OCI-LY1 (cell line): ENCODE data around the gene HDAC3.
A peak's percentile ranks its signal among the peaks of the same experiment; 100 is the strongest.

Source experiments
- H2AFZ ChIP-seq: fragments of 200-600 bp; sonication (generic), shearing (Covaris generic); 2 replicates; pipeline ENCODE4 v1.6.0; 2014; ENCODE audit warnings: antibody characterized with exemption, mild to moderate bottlenecking, low read length
- H3F3A ChIP-seq: fragments of 200-600 bp; sonication (generic), shearing (Covaris generic); 2 replicates; pipeline ENCODE4 v1.6.0; 2014; ENCODE audit warnings: mild to moderate bottlenecking, antibody characterized with exemption, low read length, moderate library complexity; ENCODE audit not compliant: insufficient read depth
- H3K27ac ChIP-seq: fragments of 200-600 bp; sonication (generic); 2 replicates; pipeline ENCODE4 v1.5.1; 2014; ENCODE audit warnings: low read length, mixed run types, mild to moderate bottlenecking, low read depth; ENCODE audit not compliant: poor library complexity, severe bottlenecking
- H3K27me3 ChIP-seq: fragments of 200-600 bp; sonication (generic); 2 replicates; pipeline ENCODE4 v1.6.0; 2014; ENCODE audit warnings: antibody characterized with exemption, mild to moderate bottlenecking, low read length, moderate library complexity; ENCODE audit not compliant: insufficient read depth
- H3K36me3 ChIP-seq: fragments of 200-600 bp; sonication (generic); 2 replicates; pipeline ENCODE4 v1.6.1; 2014; ENCODE audit warnings: mild to moderate bottlenecking, antibody characterized with exemption, low read length, moderate library complexity, mixed read lengths; ENCODE audit not compliant: insufficient read depth
- H3K4me1 ChIP-seq: fragments of 200-600 bp; sonication (generic); 2 replicates; pipeline ENCODE4 v1.5.1; 2014; ENCODE audit warnings: mild to moderate bottlenecking, low read length, moderate library complexity; ENCODE audit not compliant: insufficient read depth, severe bottlenecking
- H3K4me2 ChIP-seq: fragments of 200-600 bp; sonication (generic), shearing (Covaris generic); 2 replicates; pipeline ENCODE4 v1.6.1; 2014; ENCODE audit warnings: low read length
- H3K4me3 ChIP-seq: fragments of 200-600 bp; sonication (generic); 2 replicates; pipeline ENCODE4 v1.5.1; 2014; ENCODE audit warnings: low read length, low read depth, mild to moderate bottlenecking, mixed read lengths; ENCODE audit not compliant: poor library complexity, severe bottlenecking
- H3K79me2 ChIP-seq: fragments of 200-600 bp; shearing (Covaris generic); 2 replicates; pipeline ENCODE4 v1.6.1; 2016; ENCODE audit warnings: mixed run types, low read length, mixed read lengths; ENCODE audit not compliant: insufficient read depth
- H3K9ac ChIP-seq: fragments of 200-600 bp; sonication (generic), shearing (Covaris generic); 2 replicates; pipeline ENCODE4 v1.6.1; 2014; ENCODE audit warnings: mild to moderate bottlenecking, low read length, mixed read lengths
- H3K9me2 ChIP-seq: fragments of 200-600 bp; sonication (generic), shearing (Covaris generic); 2 replicates; pipeline ENCODE4 v1.6.1; 2014; ENCODE audit warnings: low read depth, mild to moderate bottlenecking, low read length, mixed read lengths
- H3K9me3 ChIP-seq: fragments of 200-600 bp; shearing (Covaris generic); 2 replicates; pipeline ENCODE4 v1.6.1; 2014; ENCODE audit warnings: low read length, mixed read lengths
- H4K20me1 ChIP-seq: fragments of 200-600 bp; sonication (generic), shearing (Covaris generic); 2 replicates; pipeline ENCODE4 v1.6.0; 2016; ENCODE audit warnings: mild to moderate bottlenecking, low read length; ENCODE audit not compliant: insufficient read depth
- CTCF ChIP-seq: fragments of 200-600 bp; sonication (generic), shearing (Covaris generic); IDR thresholded peaks from 2 replicates; pipeline ENCODE4 v1.5.1; 2017; ENCODE audit warnings: mild to moderate bottlenecking, antibody characterized with exemption, low read length, moderate library complexity, mixed read lengths
- EZH2 ChIP-seq: fragments of 200-600 bp; sonication (generic), shearing (Covaris generic); IDR thresholded peaks from 2 replicates; pipeline ENCODE4 v1.8.0; 2017; ENCODE audit warnings: borderline replicate concordance, mixed run types, mild to moderate bottlenecking, antibody characterized with exemption, low read length, moderate library complexity, mixed read lengths

The HDAC3 gene

GRCh38 chr5:141669520-141669919, 32.9 kb upstream of the HDAC3 start:
- no peak for TF ChIP-seq EZH2
- peak; percentile 22; the same call in 1 of the 2 replicates for TF ChIP-seq CTCF
- Histone ChIP-seq H2AFZ (no peak overlapping the region), H3K36me3 (no peaks in the 10 kb centered on the region), H3F3A (no peaks in the 10 kb centered on the region), H3K27me3 (no peaks in the 10 kb centered on the region), H3K4me1 (no peaks in the 10 kb centered on the region), H3K4me3 (no peak overlapping the region), H3K9me3 (no peaks in the 10 kb centered on the region), H3K9ac (no peak overlapping the region), H3K27ac (no peak overlapping the region), H4K20me1 (no peaks in the 10 kb centered on the region), H3K79me2 (no peaks in the 10 kb centered on the region), H3K9me2 (no peaks in the 10 kb centered on the region), H3K4me2 (no peak overlapping the region)

GRCh38 chr5:141668601-141669265, 32.1 kb upstream of the HDAC3 start:
- Histone ChIP-seq H3K4me1 (no peaks in the 10 kb centered on the region), H3F3A (no peaks in the 10 kb centered on the region), H3K79me2 (no peaks in the 10 kb centered on the region), H3K36me3 (no peaks in the 10 kb centered on the region), H3K4me3 (no peak overlapping the region), H4K20me1 (no peaks in the 10 kb centered on the region), H3K4me2 (no peak overlapping the region), H3K9me3 (no peaks in the 10 kb centered on the region), H2AFZ (no peak overlapping the region), H3K27me3 (no peaks in the 10 kb centered on the region), H3K9me2 (no peaks in the 10 kb centered on the region), H3K9ac (no peak overlapping the region), H3K27ac (no peak overlapping the region)
- TF ChIP-seq CTCF = no peak
- TF ChIP-seq EZH2 = no peak

GRCh38 chr5:141665995-141666940, 29.6 kb upstream of the HDAC3 start:
- Histone ChIP-seq H3K9me2 (no peaks in the 10 kb centered on the region), H3K27ac (no peak overlapping the region), H3F3A (no peaks in the 10 kb centered on the region), H3K79me2 (no peaks in the 10 kb centered on the region), H3K9me3 (no peaks in the 10 kb centered on the region), H3K4me2 (no peak overlapping the region), H3K27me3 (no peaks in the 10 kb centered on the region), H3K4me1 (no peaks in the 10 kb centered on the region), H3K4me3 (no peak overlapping the region), H3K9ac (no peak overlapping the region), H2AFZ (no peak overlapping the region), H4K20me1 (no peaks in the 10 kb centered on the region), H3K36me3 (no peaks in the 10 kb centered on the region)
- no peak for TF ChIP-seq CTCF
- no peak for TF ChIP-seq EZH2
